Left cardiac atrium (tissue), 4 donors: ENCODE measurements around the gene SH3BGR. TPM values are rescaled to one million over a fixed set of nuclear protein-coding genes. Genes with fewer than 3 reads are reported as not detected.
A peak's percentile ranks its signal among the peaks of the same experiment; 100 is the strongest.

Experiments used
- ATAC-seq, 2 donors: fragments of 200-7000 bp; cut with Tn5 transposase; one replicate each; pipeline ENCODE4 v1.9.1; 2020; ENCODE audit warnings: mild to moderate bottlenecking in 2 of 2, moderate library complexity in 2 of 2
- DNase-seq: peaks from one replicate; pipeline ENCODE4 v3.0.0-alpha.2; 2020
- intact Hi-C, 2 donors: fragments of 100-400 bp; cut with DNase I; formaldehyde crosslinking; loops; one replicate each; pipeline versions ENCODE4 v1.14.1 to v1.15.1; 2022 to 2023
- total RNA-seq, 2 donors: library from RNA; stranded (reverse); fragmentation: NEBNext Ultra II Directional; extraction: Animal tissue kit (Norgen Biotek cat#: 25700); gene quantifications; one replicate each; pipeline ENCODE4 v1.2.1, GENCODE V29; 2021
- donor health status: DM: no; HTN: yes; CAD: no.
- donor health status: DM: no; HTN: yes; CAD: no; lungs with severe emphysema.
- donor health status: DM: yes; HTN: yes; CAD: no.
- donor health status: Dilated cardiomyopathy.

The SH3BGR gene
- total RNA-seq, 2 donors from 2014 or later, result 62.3 to 66.6 TPM

DNA sequence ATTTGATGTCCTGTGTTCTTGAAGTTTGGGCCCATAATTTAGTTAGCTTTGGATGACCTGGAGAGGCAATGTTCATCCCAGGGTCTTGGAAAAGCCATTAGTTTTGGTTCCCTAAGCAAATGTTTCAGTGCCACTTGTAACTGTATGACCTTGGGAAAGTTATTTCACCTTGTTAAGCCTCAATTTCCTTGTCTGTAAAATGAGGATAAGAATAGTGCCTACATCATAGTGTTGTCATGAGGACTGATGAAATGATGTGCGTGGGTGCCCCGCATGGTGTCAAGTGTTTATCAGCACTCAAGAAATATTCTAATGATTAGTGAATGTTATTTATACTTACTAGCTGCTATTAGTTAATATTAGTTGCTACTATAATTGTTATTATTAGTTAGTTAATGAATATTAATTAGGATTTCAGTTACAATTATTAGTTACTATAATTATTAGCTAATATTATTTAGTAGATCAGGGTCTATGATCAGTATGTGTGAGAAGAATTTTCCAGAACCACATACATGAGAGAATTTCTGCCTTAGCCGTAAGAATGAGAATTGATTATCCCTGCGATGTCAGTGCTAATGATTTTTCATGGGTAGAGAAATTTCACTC lies 1.9 kb downstream of the SH3BGR start:
- DNase-seq, result no peak
- intact Hi-C loops, result no loop called here
- no peak for ATAC-seq

DNA sequence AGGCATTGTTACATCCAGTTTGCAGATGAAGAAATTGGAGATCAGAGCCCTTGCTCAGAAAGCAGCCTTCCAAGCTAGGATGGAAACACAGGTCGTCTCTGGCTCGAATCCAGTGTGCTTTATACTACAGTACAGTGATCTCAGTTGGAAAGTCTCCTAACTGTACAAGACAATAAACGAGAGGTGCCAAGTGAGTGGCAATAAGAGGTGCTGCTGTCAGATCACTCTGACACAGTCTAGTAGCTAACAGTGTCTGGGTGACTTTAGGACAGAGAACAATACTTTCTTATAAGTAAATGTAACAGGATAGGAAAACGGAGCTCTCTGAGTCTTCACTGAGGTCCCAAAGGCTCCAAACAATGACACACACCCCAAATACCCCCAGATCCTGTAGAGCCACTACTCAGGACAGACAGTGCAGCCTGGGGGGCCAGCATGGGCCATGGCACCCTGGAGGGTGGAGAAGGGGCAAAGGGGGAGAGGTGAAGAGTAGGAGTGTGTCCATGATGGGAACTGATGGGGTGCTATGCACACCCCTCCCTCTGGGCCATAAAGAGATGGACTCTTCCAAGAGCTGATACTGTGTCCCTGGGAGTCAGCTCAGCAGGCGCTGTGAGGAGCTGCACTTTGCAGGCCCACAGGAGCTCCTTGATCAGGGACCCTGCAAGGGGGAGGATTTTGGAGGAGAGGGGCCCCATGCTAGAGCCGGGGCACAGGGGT lies 3.3 kb downstream of the SH3BGR start:
- ATAC-seq (peak; percentile 32 to 49), DNase-seq (no peak)
- intact Hi-C loops, result no loop called here

DNA sequence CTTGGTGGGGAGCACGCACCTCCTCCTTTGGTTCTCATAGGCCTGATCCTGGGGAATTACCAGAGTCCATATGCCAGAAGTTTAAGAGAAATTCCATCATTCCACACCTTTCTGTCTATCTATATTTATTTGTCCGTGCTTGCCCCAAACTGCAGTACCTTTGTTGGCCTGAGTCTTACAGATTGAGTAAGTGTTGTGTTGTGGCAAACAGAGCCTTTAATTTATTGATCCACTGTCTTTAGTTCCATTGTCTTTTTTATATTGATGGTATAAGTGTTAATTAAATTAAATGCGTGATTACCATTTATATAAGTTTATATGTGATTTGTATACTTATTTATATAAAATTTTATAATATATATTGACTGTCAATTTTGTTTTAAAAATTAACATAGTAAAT lies 4.9 kb downstream of the SH3BGR start:
- intact Hi-C loops, result no loop called here
- ATAC-seq (no peak), DNase-seq (no peak)

DNA sequence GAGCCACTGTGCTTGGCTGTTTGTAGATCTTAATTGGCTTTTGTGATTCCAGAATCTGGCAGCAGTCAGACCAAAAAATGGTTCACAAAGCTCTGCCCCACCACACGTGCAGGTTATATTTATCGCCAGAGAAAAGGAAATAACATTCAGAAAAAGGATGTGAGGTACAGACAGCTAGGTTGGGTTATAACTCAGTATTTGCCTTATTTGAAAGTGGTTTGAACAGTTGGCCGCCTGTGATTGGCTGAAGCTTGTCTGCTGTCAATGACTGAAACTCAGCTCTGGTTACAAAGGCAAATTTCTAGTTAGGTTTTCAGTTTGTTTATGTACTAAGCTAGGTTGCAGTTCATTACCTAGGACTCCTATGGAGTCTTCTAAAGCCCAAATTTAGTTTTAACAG lies 9.6 kb downstream of the SH3BGR start:
- intact Hi-C loops, result no loop called here
- ATAC-seq (no peak), DNase-seq (no peak)

DNA sequence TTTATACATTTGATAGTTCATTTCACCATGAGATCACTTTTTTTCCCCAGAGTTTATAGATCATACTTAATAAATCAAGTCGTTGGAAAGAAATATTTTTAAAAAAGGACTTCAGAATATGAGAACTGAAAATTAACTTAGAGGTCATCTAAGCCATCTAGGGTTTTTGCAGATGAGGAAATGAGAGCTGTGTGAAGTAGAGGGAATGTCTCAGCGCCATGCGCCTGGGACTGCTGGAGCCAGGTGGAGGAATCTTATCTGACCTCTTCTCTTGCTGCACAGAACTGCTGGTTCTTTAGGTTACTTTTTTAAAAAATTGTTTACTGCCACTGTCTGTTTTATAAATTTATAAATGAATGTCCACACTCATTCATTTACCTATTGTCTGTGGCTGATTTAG lies 11.5 kb downstream of the SH3BGR start:
- DNase-seq (no peak), ATAC-seq (no peak)
- intact Hi-C loops, result no loop called here

DNA sequence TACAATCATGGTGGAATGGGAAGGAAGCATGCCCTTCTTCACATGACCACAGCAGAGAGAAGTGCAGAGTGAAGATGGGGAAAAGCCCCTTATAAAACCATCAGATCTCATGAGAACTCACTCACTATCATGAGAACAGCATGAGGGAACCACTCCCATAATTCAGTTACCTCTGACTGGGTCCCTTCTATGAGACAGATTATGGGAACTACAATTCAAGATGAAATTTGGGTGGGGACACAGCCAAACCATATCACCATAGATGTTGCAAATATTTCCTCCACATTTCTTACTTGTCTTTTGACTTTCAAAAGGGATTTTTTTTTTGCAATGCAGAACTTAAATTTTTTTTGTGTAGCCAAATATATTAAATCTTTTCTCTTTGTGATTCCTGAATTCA lies 14.8 kb downstream of the SH3BGR start:
- ATAC-seq (no peak), DNase-seq (no peak)
- intact Hi-C loops, result no loop called here

DNA sequence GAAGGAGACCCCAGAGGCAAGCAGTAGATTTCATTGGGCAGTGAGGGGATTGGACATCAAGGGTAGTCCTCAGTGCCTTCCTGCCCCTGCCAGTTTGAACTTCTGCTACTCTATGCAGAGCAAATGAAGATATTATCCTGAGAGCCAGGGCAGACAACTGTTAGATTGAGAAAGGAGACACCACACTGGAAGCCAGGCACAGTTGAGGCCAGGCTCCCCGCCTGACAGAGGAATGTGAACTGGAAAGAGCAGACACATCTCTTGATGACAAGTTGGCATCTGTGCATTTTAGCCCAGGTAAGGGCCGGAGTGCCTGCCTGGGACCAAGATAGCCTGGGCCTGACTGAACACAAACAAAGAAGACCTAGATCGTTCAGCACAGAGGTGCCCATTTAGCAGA lies 16.0 kb downstream of the SH3BGR start:
- intact Hi-C loops, result no loop called here
- ATAC-seq (no peak), DNase-seq (no peak)

DNA sequence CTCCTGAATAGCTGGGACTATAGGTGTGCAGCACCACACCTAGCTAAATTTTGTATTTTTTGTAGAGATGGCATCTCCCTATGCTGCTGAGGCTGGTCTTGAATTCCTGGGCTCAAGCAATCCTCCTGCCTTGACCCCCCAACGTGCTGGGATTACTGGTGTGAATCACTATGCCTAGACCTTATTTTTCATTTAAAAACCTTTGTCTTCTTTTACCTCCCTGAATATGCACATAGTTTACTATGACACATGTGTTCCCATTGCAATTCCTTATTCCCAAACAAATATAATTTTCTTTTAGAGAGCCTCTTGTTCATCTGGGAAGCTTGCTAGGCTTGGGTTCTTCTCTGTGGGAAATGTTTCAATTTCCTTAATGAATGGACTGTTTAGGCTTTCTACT lies 16.8 kb downstream of the SH3BGR start:
- intact Hi-C loops, result no loop called here
- no peak for ATAC-seq
- no peak for DNase-seq

DNA sequence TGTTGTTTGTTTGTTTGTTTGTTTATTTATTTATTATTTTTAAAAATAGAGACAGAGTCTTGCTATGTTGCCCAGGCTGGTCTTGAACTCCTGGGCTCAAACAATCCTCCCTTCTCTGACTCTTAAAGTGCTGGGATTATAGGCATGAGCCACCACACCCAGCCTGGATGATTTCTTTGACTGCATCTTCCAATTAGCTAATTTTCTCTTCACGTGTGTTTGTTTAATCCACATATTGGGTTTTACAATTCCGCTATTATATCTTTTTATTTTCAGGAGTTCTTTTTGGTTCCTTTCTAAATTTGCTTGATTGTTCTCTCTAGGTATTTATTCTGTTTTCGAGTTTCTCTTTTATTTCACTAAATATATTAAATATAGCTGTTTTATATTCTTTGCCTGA lies 19.8 kb downstream of the SH3BGR start:
- intact Hi-C loops, result no loop called here
- DNase-seq (no peak), ATAC-seq (no peak)

DNA sequence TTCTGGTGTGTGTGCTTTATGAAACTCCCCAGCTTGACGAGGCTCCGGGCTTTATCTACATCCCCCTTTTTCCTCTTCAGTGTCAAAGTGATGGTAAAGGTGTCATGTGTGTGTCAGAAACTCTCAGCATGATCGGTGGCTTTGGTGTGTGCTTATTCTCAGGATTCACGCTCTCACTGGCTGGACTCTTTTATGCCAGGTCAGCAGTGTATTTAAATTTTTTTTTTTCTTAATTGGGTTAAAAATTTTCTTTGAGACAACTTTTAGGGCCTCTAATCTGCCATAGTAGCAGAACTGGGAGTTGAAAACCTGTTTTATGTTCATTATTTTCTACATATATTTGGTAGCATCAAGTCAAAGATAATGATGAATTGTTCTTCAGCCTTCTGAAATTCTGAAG lies 21.0 kb downstream of the SH3BGR start:
- ATAC-seq (no peak), DNase-seq (no peak)
- intact Hi-C loops, result no loop called here

DNA sequence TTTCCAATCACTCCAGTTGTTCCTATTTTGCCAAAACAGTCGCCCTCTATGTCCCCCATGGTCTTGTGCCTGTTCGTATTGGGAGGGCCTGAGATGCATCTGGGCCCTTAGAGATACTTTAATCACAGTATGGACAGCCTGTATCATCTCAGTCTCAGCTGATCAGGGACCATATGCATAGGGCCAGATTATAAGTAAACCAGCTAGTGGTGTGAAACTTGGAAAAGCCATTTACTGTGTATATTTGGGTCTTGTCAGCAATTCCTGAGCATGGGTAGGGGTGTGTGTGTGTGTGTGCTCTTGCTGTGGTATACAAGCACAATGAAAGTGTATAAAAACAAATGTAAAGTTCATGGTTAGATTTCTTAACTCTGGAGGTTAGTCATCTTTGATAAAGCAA lies 22.8 kb downstream of the SH3BGR start:
- DNase-seq, result no peak
- no peak for ATAC-seq
- intact Hi-C loops, result no loop called here

DNA sequence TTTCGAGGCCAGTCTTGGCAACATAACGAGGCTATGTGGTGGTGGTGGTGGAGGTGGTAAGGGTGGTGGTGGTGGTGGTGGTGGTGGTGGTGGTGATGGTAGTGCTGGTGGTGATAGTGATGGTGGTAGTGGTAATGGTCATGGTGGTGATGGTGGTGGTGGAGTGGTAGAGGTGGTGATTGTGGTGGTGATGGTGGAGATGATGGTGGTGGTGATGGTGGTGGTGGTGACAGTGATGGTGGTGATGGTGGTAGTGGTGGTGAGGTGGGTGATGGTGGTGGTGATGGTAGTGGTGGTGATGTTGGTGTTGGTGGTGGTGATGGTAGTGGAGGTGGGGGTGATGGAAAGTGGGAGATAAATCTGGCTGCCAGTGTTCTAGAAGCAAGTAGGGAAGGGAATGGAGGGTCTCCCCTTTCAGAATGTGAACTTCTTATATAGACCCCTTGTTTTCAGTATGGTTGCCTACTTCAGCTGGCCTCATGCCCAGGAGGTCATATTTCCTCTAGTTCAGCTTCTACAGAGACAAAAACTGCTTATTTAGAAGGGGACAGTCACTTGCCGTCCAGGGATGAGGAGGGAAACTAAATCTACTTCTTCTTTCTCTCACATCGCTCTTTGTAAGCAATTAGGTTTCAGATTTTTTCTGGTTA lies 27.5 kb downstream of the SH3BGR start:
- no peak for ATAC-seq
- intact Hi-C loops, result no loop called here
- DNase-seq, result no peak

DNA sequence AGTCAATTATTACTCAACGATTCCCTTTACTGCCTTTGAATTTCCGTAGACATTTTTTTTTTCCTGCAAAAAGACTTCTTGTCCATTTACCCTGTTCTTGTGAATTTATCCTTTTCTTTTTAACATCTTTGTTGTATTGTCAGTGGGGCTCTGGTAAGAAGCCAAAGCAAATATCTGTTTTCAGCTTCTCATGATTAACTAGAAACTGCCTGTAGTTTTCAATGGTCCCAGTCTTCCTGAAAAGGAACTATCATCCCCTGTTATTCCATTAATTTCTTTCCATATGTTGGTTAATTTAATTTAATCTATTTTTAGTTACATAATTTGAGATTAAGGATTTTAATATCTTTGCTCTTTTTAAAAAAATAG lies 28.0 kb downstream of the SH3BGR start:
- ATAC-seq, result no peak
- DNase-seq, result no peak
- intact Hi-C loops, result no loop called here

DNA sequence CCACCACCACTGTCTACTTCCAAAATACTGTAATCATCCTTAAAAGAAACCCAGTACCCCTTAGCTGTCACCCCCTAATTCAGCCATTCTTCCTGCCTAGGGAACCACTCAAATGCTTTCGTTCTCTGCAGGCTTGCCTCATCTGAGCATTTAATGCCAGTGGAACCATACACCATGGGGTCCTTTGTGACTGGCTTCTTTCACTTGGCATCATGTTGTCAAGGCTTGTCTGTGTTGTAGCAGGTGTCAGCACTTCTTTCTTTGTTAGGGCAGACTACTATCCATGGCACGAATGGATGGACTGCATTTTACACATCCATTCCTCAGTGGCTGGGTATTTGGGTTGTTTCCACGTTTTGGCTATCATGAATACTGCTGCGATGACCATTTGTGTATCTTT lies 28.5 kb downstream of the SH3BGR start:
- no peak for ATAC-seq
- intact Hi-C loops, result no loop called here

DNA sequence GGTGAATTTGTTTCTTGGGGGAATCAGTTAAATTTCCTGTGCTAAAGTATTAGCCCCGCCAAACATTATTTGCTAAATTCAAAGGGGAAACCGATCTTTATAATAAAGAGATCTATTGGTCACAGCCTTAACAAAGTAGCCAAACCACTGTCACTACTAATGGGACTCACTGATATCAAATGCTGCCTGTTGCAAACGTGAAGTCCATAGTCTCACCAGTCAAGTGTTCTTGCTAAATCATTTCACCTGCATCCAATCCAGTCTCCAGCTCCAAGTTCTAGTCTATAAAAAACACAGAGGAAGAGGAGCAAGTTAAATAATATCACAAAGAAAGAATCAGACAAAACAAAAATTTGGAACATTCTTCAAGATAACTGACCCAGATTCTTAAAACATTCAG lies 30.1 kb downstream of the SH3BGR start:
- ATAC-seq, result no peak
- intact Hi-C loops, result no loop called here
- no peak for DNase-seq

More for the DNA sequence above, 28.5 kb downstream of the SH3BGR start:
- DNase-seq, result no peak

DNA sequence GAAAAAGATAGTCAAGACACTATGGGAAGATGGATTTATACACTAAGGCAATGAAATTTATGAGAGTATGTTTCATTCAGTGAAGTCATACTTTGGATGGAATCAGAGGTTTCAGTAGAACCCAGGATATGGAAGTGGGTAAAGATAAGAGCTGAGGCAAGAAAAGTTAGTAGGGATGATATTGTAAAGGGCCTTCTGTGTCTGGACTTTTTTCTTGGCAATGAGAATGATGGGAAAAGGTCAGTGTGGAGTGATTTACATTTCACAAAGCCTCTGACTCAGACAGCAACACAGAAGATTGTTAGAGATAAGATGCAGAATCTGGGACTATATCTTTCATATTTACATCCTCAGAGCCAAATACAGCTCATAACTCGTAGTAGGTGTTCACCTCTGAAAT lies 32.1 kb downstream of the SH3BGR start:
- DNase-seq (no peak), ATAC-seq (no peak)
- intact Hi-C loops, result no loop called here

DNA sequence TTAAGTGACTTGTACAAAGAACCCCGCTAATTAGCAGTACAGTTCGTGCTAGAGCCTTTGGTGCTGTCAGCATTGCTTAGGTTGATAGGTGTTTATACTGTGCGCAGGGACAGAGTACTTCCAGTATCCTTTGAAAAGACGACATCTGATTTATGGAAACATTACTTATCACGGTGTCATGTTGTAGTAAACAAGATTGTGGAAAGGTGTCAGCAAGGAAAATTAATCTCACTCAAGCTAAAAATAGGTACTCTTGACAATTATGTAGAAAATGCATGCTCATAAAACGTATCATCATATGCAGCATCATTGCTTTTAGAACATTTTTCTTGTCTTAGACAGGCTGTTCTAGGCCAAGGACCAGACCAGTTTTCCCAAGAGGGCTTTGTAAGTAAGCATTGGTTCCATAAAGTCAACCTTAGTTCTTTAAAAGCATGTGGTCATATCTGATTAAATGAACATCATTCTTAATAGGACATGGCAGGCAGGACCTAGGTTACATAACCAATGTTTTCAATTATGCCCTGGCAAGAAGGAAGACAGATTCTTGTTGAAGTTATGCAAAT lies 33.0 kb downstream of the SH3BGR start:
- intact Hi-C loops, result no loop called here
- ATAC-seq (peak in 1 of 2 donors; percentile 24), DNase-seq (no peak)

DNA sequence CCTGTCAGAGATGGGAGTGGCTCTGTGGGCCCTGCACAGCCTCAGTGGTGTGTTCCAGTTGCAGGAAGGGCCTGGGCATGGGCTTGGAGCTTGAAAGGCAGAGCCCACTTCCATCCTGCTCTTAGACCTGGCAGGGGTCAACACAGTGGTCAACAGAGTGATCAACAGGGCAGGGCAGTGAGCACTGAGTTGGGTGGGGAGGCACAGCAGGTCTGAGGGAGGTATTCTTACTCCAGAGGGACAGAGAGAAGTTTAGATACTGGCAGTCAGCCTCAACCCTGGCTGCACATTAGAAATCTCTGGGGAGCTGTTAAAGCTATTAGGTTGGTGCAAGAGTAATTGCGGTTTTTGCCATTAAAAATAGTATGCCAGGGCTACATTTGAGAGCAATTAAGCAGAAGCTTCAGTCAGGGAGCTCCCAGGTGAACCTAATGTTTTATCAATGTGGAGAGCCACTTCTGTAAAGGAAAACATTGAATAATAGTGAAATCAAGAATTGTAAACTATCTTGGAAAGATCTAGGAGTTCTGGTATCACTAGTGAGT lies 37.7 kb downstream of the SH3BGR start:
- intact Hi-C loops, result no loop called here
- DNase-seq (no peak), ATAC-seq (no peak)

DNA sequence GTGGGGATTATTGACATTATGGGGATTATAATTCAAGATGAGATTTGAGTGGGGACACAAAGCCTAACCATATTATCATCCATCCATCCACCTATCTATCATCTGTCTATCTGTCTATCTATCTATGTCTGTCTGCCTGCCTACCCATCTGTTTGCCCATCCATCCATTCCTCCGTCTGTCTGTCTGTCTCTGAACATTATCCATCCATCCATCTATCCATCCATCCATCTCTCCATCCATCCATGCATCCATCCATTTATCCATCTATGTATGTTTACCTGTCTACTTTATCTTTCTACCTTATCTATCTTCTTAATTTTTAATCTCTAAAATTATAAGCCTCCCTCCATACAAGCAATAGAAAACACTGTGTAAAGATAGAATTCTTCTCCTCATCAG lies 47.4 kb downstream of the SH3BGR start:
- no peak for DNase-seq

DNA sequence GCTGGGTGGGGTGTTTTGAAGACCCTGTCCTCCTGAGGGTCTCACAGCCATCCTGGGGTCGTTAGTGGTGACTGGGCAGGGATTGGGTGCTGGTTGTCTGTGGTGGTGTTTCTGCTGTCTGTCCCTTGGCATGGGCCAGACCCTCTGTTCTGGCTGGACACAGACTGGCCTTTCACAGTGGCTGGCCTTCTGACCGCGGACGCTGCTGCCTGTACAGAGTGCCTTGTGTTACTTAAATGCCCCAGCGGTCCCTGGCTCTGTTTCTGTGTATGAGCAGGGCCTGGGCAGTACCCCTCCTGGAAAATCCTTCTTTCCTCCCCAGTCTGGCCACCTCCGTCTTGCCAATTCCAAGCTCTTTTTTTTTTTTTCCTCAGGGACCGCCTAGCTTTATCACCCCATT lies 50.9 kb downstream of the SH3BGR start:
- intact Hi-C loops, result no loop called here
- DNase-seq, result no peak
- ATAC-seq, result peak in 1 of 2 donors; percentile 68

More for the DNA sequence above, 47.4 kb downstream of the SH3BGR start:
- intact Hi-C loops, result no loop called here
- no peak for ATAC-seq
